GM13977 (cell line): ENCODE data around the gene CALML6.
A peak's percentile ranks its signal among the peaks of the same experiment; 100 is the strongest.

Experiments
- DNase-seq: peaks from one replicate; pipeline ENCODE4 v3.0.0; 2012; ENCODE audit warnings: low spot score
- CTCF ChIP-seq: IDR thresholded peaks from 2 replicates; pipeline ENCODE4 v1.5.1; 2012; ENCODE audit warnings: mild to moderate bottlenecking, control low read depth; ENCODE audit not compliant: insufficient read depth; ENCODE audit errors: extremely low read depth, missing control alignments
- in situ Hi-C: fragments of 300-500 bp; cut with MboI; formaldehyde crosslinking; loops from one replicate; pipeline ENCODE4 v1.12.0; 2022; ENCODE audit warnings: low sequenced_read_pairs, low pct_unique_long_range_greater_than_20kb, mixed read lengths, inconsistent platforms; ENCODE audit not compliant: unreplicated experiment

Gene CALML6

GRCh38 chr1:1958071-1958541, 43.0 kb downstream of the CALML6 start:
- no peak for TF ChIP-seq CTCF
- DNase-seq, result no peak
- in situ Hi-C loops, result loop anchor here (25.0 kb wide), 1 partner anchor 429 kb away; the partner anchor contains the start of genes MORN1 and RER1

GRCh38 chr1:1959459-1959839, 44.4 kb downstream of the CALML6 start:
- in situ Hi-C loops, result loop anchor here (25.0 kb wide), 1 partner anchor 428 kb away; the partner anchor contains the start of genes MORN1 and RER1
- no peak for DNase-seq
- TF ChIP-seq CTCF, result no peak

GRCh38 chr1:1959840-1960479, 44.9 kb downstream of the CALML6 start:
- TF ChIP-seq CTCF, result peak; percentile 90
- in situ Hi-C loops, result loop anchor here (25.0 kb wide), 1 partner anchor 427 kb away; the partner anchor contains the start of genes MORN1 and RER1
- DNase-seq, result peak; percentile 88

GRCh38 chr1:1960480-1961196, 45.6 kb downstream of the CALML6 start:
- DNase-seq, result no peak
- in situ Hi-C loops, result loop anchor here (25.0 kb wide), 1 partner anchor 427 kb away; the partner anchor contains the start of genes MORN1 and RER1
- TF ChIP-seq CTCF, result no peak

- no peak for TF ChIP-seq CTCF
- in situ Hi-C loops, result loop anchor here (25.0 kb wide), 1 partner anchor 425 kb away; the partner anchor contains the start of genes MORN1 and RER1
- no peak for DNase-seq
Observed at GRCh38 chr1:1962752-1963151, 47.7 kb downstream of the CALML6 start.

- DNase-seq, result no peak
- in situ Hi-C loops, result loop anchor here (25.0 kb wide), 1 partner anchor 424 kb away; the partner anchor contains the start of genes MORN1 and RER1
- no peak for TF ChIP-seq CTCF
Observed at GRCh38 chr1:1963570-1963969, 48.5 kb downstream of the CALML6 start.
